ENCODE data around the gene AFF4. TPM values are rescaled to one million over a fixed set of nuclear protein-coding genes. Genes with fewer than 3 reads are reported as not detected.

Gene AFF4
- total RNA-seq, 4 donors from 2014 or later = 66.1 to 122 (median 85.1) TPM

- Histone ChIP-seq H3K27ac (no peak overlapping the region), H3K36me3 (no peaks in the 10 kb centered on the region), H3K4me3 (peak overlapping the region in 1 of 4 donors; percentile 22), H3K9me3 (no peaks in the 10 kb centered on the region), H3K4me1 (peaks cover 5 to 27% (median 15%) of the 10 kb centered on the region in 4 donors), H3K27me3 (peaks cover 14% of the 10 kb centered on the region)
- DNase-seq = no peak
- intact Hi-C loops (cut with DNase I; ENCODE audit: low total_unique reads) = no loop called here
- no peak for TF ChIP-seq POLR2AphosphoS5 (IDR thresholded peaks at IDR 0.05)
- no peak for TF ChIP-seq EP300 (IDR thresholded peaks at IDR 0.05; ENCODE audit: low read depth)
- no peak for TF ChIP-seq CTCF (IDR thresholded peaks at IDR 0.05)
- TF ChIP-seq POLR2A (IDR thresholded peaks at IDR 0.05) = no peak
- 83% methylated on average over 34 of the region's 43 CpGs; no CpG with 5 or more reads in 1 of the 2 donors for WGBS, 2 donors (ENCODE audit: low coverage in 1 of 2)
- in situ Hi-C loops (cut with MboI; ENCODE audit: low pct_ligation_motif_present in 1 of 4, low pct_unique_long_range_greater_than_20kb in 1 of 4, low sequenced_read_pairs in 3 of 4) = loop anchor here in 1 of 4 donors (25.0 kb wide), 1 partner anchor 439 kb away; no protein-coding TSS in a partner anchor
These were observed 137.5 kb downstream of the AFF4 start for GRCh38 chr5:132825834-132826391.

Small RNAs within 50 kb of the gene (small RNA-seq; reads per million reads assigned to genes)
- gene AC113410.1 (0 reads per million in 4 donors), gene ATP6V0E1P1 (0 reads per million in 4 donors), gene RF00019 (0 reads per million in 4 donors), gene RNA5SP192 (0 reads per million in 4 donors)

Other genes with a start within 250 kb of the AFF4 start
- 1 to 10 TPM; 1.9 to 7.0 (median 2.8) TPM for gene KIF3A, start 226.1 kb downstream of the AFF4 start, total RNA-seq
- 10 to 100 TPM in 1 of 4 donors, 1 to 10 TPM in 3; 3.0 to 13.0 (median 7.1) TPM for gene CCNI2, start 216.2 kb downstream of the AFF4 start, total RNA-seq
- gene SEPTIN8, start 186.4 kb downstream of the AFF4 start, total RNA-seq = 10 to 100 TPM; 38.4 to 70.7 (median 53.5) TPM
- 10 to 100 TPM; 35.2 to 93.5 (median 76.0) TPM for gene SOWAHA, start 150.3 kb downstream of the AFF4 start, total RNA-seq
- 100 to 1,000 TPM in 1 of 4 donors, 10 to 100 TPM in 3; 65.3 to 244 (median 77.3) TPM for gene SHROOM1, start 133.0 kb downstream of the AFF4 start, total RNA-seq
- gene GDF9, start 97.2 kb downstream of the AFF4 start, total RNA-seq = under 1 TPM in 2 of 4 donors, not detected in 2; 0.27 to 0.79 TPM
- 100 to 1,000 TPM; 117 to 311 (median 239) TPM for gene UQCRQ, start 97.0 kb downstream of the AFF4 start, total RNA-seq
- 1 to 10 TPM in 3 of 4 donors, under 1 TPM in 1; 0.20 to 5.9 (median 5.1) TPM for gene LEAP2, start 90.0 kb downstream of the AFF4 start, total RNA-seq
- gene ZCCHC10, start 62.9 kb upstream of the AFF4 start, total RNA-seq = 10 to 100 TPM; 19.1 to 37.4 (median 25.7) TPM
- 10 to 100 TPM; 34.4 to 52.5 (median 46.5) TPM for gene HSPA4, start 88.4 kb upstream of the AFF4 start, total RNA-seq

All from transverse colon (tissue), 4 donors.